Measurements from ENCODE around the gene TARBP1.
"Not testable (repeated sequence)": the region's sequence is repeated elsewhere in the genome, so short reads cannot be mapped to it uniquely, and the experiment has no call there.

Gene TARBP1

DNA sequence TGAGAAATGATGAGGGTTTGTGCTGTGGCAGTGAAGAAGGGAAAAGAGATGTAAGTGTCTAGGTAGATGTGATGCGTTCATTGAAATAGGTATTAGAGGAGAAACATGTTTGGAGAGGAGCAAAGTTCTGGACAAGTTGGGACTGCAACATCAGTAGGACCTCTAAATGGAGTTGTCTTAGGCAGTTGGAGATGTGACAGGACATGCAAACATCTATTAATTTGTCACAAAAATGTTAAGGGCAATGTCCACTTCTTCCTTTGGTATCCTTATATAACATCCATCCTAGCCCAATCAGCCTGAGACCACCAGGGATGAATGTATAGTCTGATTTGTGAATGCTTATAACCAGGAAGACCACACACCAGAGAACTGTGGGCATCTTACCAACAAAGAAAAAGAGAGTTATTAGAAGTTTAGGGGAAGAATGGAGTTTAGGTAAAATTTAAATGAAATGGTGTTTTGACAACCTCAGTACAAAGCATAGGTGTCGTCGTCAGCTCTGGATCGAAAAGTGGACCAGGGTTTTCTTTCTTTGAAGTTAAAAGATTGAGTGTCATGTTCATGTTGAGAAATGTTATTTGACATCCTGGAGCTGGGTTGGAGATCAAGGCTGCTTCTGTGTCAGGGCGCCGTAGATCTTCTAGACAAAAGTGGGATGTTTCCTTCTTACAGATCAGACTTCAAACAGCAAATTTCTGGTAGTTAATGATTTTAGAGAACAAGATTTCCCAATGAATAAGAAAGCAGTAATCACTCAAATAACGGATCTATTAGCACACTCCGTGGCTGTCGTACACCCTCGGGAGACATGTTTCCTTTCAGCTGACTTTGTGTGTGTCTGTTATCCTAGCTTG lies 97.1 kb downstream of the TARBP1 start:
- H3K27ac ChIP-seq (replicated peaks): no peak overlapping the region
- no peak overlapping the region for H3K4me3 ChIP-seq (replicated peaks; ENCODE audit: insufficient read depth, low read length)
- no peak for TF ChIP-seq SPI1 (IDR thresholded peaks at IDR 0.05; ENCODE audit: borderline replicate concordance, low read depth)
- no peak for TF ChIP-seq GABPA (IDR thresholded peaks at IDR 0.05; ENCODE audit: low read depth)
- TF ChIP-seq, protein P1, sequence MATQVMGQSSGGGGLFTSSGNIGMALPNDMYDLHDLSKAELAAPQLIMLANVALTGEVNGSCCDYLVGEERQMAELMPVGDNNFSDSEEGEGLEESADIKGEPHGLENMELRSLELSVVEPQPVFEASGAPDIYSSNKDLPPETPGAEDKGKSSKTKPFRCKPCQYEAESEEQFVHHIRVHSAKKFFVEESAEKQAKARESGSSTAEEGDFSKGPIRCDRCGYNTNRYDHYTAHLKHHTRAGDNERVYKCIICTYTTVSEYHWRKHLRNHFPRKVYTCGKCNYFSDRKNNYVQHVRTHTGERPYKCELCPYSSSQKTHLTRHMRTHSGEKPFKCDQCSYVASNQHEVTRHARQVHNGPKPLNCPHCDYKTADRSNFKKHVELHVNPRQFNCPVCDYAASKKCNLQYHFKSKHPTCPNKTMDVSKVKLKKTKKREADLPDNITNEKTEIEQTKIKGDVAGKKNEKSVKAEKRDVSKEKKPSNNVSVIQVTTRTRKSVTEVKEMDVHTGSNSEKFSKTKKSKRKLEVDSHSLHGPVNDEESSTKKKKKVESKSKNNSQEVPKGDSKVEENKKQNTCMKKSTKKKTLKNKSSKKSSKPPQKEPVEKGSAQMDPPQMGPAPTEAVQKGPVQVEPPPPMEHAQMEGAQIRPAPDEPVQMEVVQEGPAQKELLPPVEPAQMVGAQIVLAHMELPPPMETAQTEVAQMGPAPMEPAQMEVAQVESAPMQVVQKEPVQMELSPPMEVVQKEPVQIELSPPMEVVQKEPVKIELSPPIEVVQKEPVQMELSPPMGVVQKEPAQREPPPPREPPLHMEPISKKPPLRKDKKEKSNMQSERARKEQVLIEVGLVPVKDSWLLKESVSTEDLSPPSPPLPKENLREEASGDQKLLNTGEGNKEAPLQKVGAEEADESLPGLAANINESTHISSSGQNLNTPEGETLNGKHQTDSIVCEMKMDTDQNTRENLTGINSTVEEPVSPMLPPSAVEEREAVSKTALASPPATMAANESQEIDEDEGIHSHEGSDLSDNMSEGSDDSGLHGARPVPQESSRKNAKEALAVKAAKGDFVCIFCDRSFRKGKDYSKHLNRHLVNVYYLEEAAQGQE (IDR thresholded peaks at IDR 0.05; ENCODE audit: insufficient replicate concordance, low read depth): no peak
- no peak for TF ChIP-seq POLR2AphosphoS5 (IDR thresholded peaks at IDR 0.05; ENCODE audit: low read depth)
- H3K27me3 ChIP-seq (ENCODE audit: insufficient read depth, poor library complexity, severe bottlenecking): no peaks in the 10 kb centered on the region
- DNase-seq (ENCODE audit: low read depth in 1 of 2, low spot score in 1 of 2): no peak

DNA sequence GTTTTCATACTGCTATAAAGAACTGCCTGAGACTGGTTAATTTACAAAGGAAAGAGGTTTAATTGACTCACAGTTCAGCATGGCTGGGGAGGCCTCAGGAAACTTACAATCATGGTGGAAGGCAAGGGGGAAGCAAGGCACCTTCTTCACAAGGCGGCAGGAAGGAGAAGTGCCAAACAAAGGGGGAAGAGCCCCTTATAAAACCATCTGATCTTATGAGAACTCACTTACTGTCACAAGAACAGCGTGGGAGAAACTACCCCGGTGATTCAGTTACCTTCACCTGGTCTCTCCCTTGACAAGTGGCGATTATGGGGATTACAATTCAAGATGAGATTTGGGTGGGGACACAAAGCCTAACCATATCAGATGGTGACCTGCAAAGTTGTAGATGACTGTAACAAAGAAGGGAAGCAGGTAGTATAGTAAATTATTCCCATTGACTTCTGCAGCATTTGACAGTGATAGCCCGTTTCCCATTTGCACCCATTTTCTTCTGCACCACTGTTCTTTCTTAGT lies 99.3 kb downstream of the TARBP1 start:
- not testable (repeated sequence) for H3K27ac ChIP-seq (replicated peaks); DNase-seq (ENCODE audit: low read depth in 1 of 2, low spot score in 1 of 2); H3K4me3 ChIP-seq (replicated peaks; ENCODE audit: insufficient read depth, low read length); H3K27me3 ChIP-seq (ENCODE audit: insufficient read depth, poor library complexity, severe bottlenecking)

DNA sequence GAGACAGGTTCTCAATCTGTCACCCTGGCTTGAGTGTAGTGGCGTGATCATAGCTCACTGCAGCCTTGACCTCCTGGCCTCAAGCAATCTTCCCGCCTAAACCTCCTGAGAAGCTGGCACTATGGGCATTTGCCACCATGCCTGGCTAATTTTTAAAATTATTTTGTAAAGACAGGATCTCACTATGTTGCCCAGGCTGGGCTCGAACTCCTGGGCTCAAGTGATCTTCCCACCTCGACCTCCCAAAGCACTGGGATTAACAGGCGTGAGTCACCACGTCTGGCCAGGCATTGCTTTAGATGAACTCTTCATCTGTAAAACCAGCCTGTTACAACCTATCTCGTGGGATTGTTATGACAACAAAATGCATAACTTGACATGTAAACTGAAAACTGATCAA lies 103.3 kb downstream of the TARBP1 start:
- DNase-seq (ENCODE audit: low read depth in 1 of 2, low spot score in 1 of 2): no peak
- Histone ChIP-seq H3K27me3 (ENCODE audit: insufficient read depth, poor library complexity, severe bottlenecking) (no peaks in the 10 kb centered on the region), H3K27ac (replicated peaks) (no peak overlapping the region), H3K4me3 (replicated peaks; ENCODE audit: insufficient read depth, low read length) (no peak overlapping the region)
- TF ChIP-seq POLR2AphosphoS5 (IDR thresholded peaks at IDR 0.05; ENCODE audit: low read depth): no peak
- TF ChIP-seq SPI1 (IDR thresholded peaks at IDR 0.05; ENCODE audit: borderline replicate concordance, low read depth): no peak
- no peak for TF ChIP-seq GABPA (IDR thresholded peaks at IDR 0.05; ENCODE audit: low read depth)
- TF ChIP-seq, protein P2, sequence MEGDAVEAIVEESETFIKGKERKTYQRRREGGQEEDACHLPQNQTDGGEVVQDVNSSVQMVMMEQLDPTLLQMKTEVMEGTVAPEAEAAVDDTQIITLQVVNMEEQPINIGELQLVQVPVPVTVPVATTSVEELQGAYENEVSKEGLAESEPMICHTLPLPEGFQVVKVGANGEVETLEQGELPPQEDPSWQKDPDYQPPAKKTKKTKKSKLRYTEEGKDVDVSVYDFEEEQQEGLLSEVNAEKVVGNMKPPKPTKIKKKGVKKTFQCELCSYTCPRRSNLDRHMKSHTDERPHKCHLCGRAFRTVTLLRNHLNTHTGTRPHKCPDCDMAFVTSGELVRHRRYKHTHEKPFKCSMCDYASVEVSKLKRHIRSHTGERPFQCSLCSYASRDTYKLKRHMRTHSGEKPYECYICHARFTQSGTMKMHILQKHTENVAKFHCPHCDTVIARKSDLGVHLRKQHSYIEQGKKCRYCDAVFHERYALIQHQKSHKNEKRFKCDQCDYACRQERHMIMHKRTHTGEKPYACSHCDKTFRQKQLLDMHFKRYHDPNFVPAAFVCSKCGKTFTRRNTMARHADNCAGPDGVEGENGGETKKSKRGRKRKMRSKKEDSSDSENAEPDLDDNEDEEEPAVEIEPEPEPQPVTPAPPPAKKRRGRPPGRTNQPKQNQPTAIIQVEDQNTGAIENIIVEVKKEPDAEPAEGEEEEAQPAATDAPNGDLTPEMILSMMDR (IDR thresholded peaks at IDR 0.05; ENCODE audit: insufficient read depth, low read length): no peak
- TF ChIP-seq, protein P1 (IDR thresholded peaks at IDR 0.05; ENCODE audit: insufficient replicate concordance, low read depth): no peak

DNA sequence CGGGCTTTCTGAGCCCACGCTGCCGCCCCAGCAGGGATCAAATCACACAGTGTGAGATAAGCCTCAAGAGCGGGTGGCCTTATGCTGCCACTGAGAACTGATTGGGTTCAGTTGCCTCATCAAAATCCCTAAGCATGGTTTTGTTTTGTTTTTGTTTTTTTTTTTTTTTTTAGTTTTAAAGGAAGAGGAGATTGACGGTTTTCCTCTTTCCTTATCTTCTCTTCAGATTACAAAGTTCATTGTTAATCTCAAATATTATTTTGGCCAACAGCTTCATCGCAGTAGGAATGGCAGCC lies 105.1 kb downstream of the TARBP1 start:
- TF ChIP-seq GABPA (IDR thresholded peaks at IDR 0.05; ENCODE audit: low read depth): no peak
- Histone ChIP-seq H3K27ac (replicated peaks) (peak overlapping the region; percentile 98), H3K27me3 (ENCODE audit: insufficient read depth, poor library complexity, severe bottlenecking) (no peaks in the 10 kb centered on the region), H3K4me3 (replicated peaks; ENCODE audit: insufficient read depth, low read length) (peak overlapping the region; percentile 66)
- no peak for DNase-seq (ENCODE audit: low read depth in 1 of 2, low spot score in 1 of 2)

DNA sequence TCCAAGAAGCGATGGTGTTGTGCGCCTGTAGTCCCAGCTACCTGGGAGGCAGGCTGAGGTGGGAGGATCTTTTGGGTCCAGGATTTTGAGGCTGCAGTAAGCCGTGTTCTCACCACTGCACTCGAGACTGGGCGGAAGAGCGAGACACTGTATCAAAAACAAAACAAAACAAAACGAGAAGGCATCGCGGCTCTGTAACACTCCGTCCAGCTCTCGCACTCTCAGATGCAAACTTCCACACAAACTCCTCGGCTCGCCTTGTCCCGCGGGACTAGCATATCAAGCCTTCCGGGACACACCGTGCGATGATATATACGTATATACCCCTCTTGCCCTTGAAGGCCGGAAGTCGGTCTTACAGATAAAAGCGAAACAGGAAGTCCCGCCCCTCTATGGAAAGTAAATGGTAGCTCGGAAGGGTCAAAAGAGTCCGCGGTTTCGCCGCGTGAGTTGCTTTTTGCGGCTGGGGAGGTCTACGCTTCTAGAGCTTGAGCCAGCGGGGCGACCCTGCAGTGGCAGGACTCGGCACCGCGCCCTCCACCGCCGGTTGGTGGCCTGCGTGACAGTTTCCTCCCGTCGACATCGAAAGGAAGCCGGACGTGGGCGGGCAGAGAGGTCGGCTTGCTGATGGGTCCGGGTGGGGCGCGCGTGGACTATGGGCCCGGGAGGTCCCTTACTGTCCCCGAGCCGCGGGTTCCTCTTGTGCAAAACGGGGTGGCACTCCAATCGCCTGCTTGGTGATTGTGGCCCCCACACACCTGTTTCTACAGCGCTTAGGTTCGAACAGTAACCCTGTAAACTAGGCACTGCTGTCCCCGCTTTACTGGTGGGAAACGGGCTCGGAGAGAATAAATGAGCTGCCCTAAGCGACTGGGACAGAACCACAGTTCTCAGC lies 105.7 kb downstream of the TARBP1 start, which contains the start of gene COA6:
COA6 (plus strand) TSS at position 393 of the 895 bp plus-strand sequence; CDS start at position 404, 11 bp downstream.
- TF ChIP-seq GABPA (IDR thresholded peaks at IDR 0.05; ENCODE audit: low read depth) (peak; percentile 96), POLR2AphosphoS5 (IDR thresholded peaks at IDR 0.05; ENCODE audit: low read depth) (peak; percentile 93), SPI1 (IDR thresholded peaks at IDR 0.05; ENCODE audit: borderline replicate concordance, low read depth) (peak; percentile 68; the same call in 1 of the 2 replicates)
- TF ChIP-seq, protein P2 (IDR thresholded peaks at IDR 0.05; ENCODE audit: insufficient read depth, low read length): no peak
- TF ChIP-seq, protein P1 (IDR thresholded peaks at IDR 0.05; ENCODE audit: insufficient replicate concordance, low read depth): peak; percentile 13
- Histone ChIP-seq H3K4me3 (replicated peaks; ENCODE audit: insufficient read depth, low read length) (peak within 1 kb of the TSS; percentile 66), H3K27me3 (ENCODE audit: insufficient read depth, poor library complexity, severe bottlenecking) (no peaks in the 10 kb centered on the region), H3K27ac (replicated peaks) (peak within 1 kb of the TSS; percentile 98)
- peak; percentile 91 to 97 for DNase-seq (ENCODE audit: low read depth in 1 of 2, low spot score in 1 of 2)

Measured in HL-60 (cell line).